PFSK-1 (cell line): ENCODE measurements around the gene BTRC.

ENCODE experiments used
- FOXP2 ChIP-seq: optimal IDR thresholded peaks from 2 replicates; pipeline ENCODE3; 2011; ENCODE audit warnings: borderline replicate concordance, control low read depth, inconsistent platforms; ENCODE audit not compliant: insufficient read depth; ENCODE audit errors: extremely low read length, extremely low read depth
- POLR2AphosphoS5 ChIP-seq: IDR thresholded peaks from 2 replicates; pipeline ENCODE4 v1.6.1; 2012; ENCODE audit warnings: low read depth, mild to moderate bottlenecking, control low read depth, low read length, moderate library complexity
- REST ChIP-seq, 2 experiments: IDR thresholded peaks; 2 replicates each; pipeline versions ENCODE4 v1.6.1 to v1.8.0; 2011 to 2012; ENCODE audit warnings: low read depth in 2 of 2, low read length in 2 of 2, control low read depth in 1 of 2, inconsistent platforms in 1 of 2, mild to moderate bottlenecking in 1 of 2, moderate library complexity in 1 of 2; ENCODE audit not compliant: insufficient read depth in 1 of 2
- SIN3A ChIP-seq: IDR thresholded peaks from 2 replicates; pipeline ENCODE4 v1.6.1; 2012; ENCODE audit warnings: mild to moderate bottlenecking, low read length, moderate library complexity, borderline replicate concordance; ENCODE audit not compliant: insufficient read depth
- TAF1 ChIP-seq: IDR thresholded peaks from 2 replicates; pipeline ENCODE4 v1.6.1; 2012; ENCODE audit warnings: low read length, control low read depth, borderline replicate concordance; ENCODE audit not compliant: insufficient read depth

Gene BTRC

GRCh38 chr10:101478956-101479355, 125.0 kb downstream of the BTRC start:
- TF ChIP-seq FOXP2 (no peak), REST (IDR thresholded peaks at IDR 0.05; ENCODE audit: insufficient read depth in 1 of 2, low read depth in 2 of 2, low read length in 2 of 2) (no peak), SIN3A (no peak), TAF1 (no peak), POLR2AphosphoS5 (no peak)

GRCh38 chr10:101481256-101481655, 127.3 kb downstream of the BTRC start:
- no peak for TF ChIP-seq TAF1
- no peak for TF ChIP-seq SIN3A
- no peak for TF ChIP-seq POLR2AphosphoS5
- TF ChIP-seq FOXP2: no peak
- no peak for TF ChIP-seq REST (IDR thresholded peaks at IDR 0.05; ENCODE audit: insufficient read depth in 1 of 2, low read depth in 2 of 2, low read length in 2 of 2)

- TF ChIP-seq SIN3A: no peak
- TF ChIP-seq REST (IDR thresholded peaks at IDR 0.05; ENCODE audit: insufficient read depth in 1 of 2, low read depth in 2 of 2, low read length in 2 of 2): no peak
- TF ChIP-seq POLR2AphosphoS5: no peak
- no peak for TF ChIP-seq FOXP2
- no peak for TF ChIP-seq TAF1
These were observed 128.6 kb downstream of the BTRC start for GRCh38 chr10:101482568-101482967.

GRCh38 chr10:101484175-101484745, 130.3 kb downstream of the BTRC start:
- TF ChIP-seq REST (IDR thresholded peaks at IDR 0.05; ENCODE audit: insufficient read depth in 1 of 2, low read depth in 2 of 2, low read length in 2 of 2) (no peak), POLR2AphosphoS5 (no peak), TAF1 (no peak), SIN3A (no peak), FOXP2 (no peak)

- TF ChIP-seq TAF1 (no peak), REST (IDR thresholded peaks at IDR 0.05; ENCODE audit: insufficient read depth in 1 of 2, low read depth in 2 of 2, low read length in 2 of 2) (no peak), FOXP2 (no peak)
These were observed 131.2 kb downstream of the BTRC start for GRCh38 chr10:101485207-101485606.
